Smooth muscle cell (in vitro differentiated cells): Measurements from ENCODE around the gene EVC2. TPM values are rescaled to one million over a fixed set of nuclear protein-coding genes. Genes with fewer than 3 reads are reported as not detected.

Source experiments
- DNase-seq: peaks from one replicate; lab custom pipeline; 2025; ENCODE audit not compliant: unreplicated experiment; lab: John Stamatoyannopoulos, UW
- H2AFZ ChIP-seq: fragments of 200-600 bp; sonication (generic); 2 replicates; pipeline ENCODE4 v1.6.0; 2016; ENCODE audit warnings: antibody characterized with exemption, low read depth, mild to moderate bottlenecking
- H3F3A ChIP-seq: fragments of 200-600 bp; sonication (generic); 2 replicates; pipeline ENCODE4 v1.6.0; 2017; ENCODE audit warnings: antibody characterized with exemption, low read depth
- H3K27ac ChIP-seq: fragments of 200-600 bp; sonication (generic); 2 replicates; pipeline ENCODE4 v1.5.1; 2016; ENCODE audit warnings: low read depth, mild to moderate bottlenecking
- H3K27me3 ChIP-seq: fragments of 200-600 bp; sonication (generic); 2 replicates; pipeline ENCODE4 v1.6.1; 2016; ENCODE audit warnings: low read depth, mild to moderate bottlenecking
- H3K36me3 ChIP-seq: fragments of 200-600 bp; sonication (generic); 2 replicates; pipeline ENCODE4 v1.5.1; 2016; ENCODE audit warnings: low read depth
- H3K4me1 ChIP-seq: fragments of 200-600 bp; sonication (generic); 2 replicates; pipeline ENCODE4 v1.5.1; 2016; ENCODE audit warnings: low read depth
- H3K4me2 ChIP-seq: fragments of 200-600 bp; sonication (generic); 2 replicates; pipeline ENCODE4 v1.6.0; 2016; ENCODE audit warnings: mild to moderate bottlenecking
- H3K4me3 ChIP-seq: fragments of 200-600 bp; sonication (generic); 2 replicates; pipeline ENCODE4 v1.5.1; 2016; ENCODE audit warnings: mild to moderate bottlenecking
- H3K79me2 ChIP-seq: fragments of 200-600 bp; sonication (generic); 2 replicates; pipeline ENCODE4 v1.6.0; 2016; ENCODE audit warnings: low read depth, mild to moderate bottlenecking
- H3K9ac ChIP-seq: fragments of 200-600 bp; sonication (generic); 2 replicates; pipeline ENCODE4 v1.6.0; 2016; ENCODE audit warnings: low read depth
- H3K9me3 ChIP-seq: fragments of 200-600 bp; sonication (generic); replicated peaks from 2 replicates; pipeline ENCODE4 v1.5.1; 2016; ENCODE audit warnings: low read depth
- H4K20me1 ChIP-seq: fragments of 200-600 bp; sonication (generic); 2 replicates; pipeline ENCODE4 v1.6.0; 2016; ENCODE audit warnings: low read depth
- WGBS: methylation state at CpG from one replicate; pipeline ENCODE4 v1.1.7; 2016; ENCODE audit warnings: low lambda C conversion rate; 5-methylcytosine and 5-hydroxymethylcytosine counted together
- polyA plus RNA-seq: library from polyadenylated mRNA; unstranded; fragments of >200 nt; fragmentation: Nextera tagmentation; extraction: Ambion mirVana; gene quantifications from 2 replicates; pipeline ENCODE4 v1.2.1, GENCODE V29; 2016
- total RNA-seq: library from RNA; depleted of rRNA; stranded (reverse); fragments of >200 nt; gene quantifications from 2 replicates; pipeline ENCODE4 v1.2.3, GENCODE V29; 2014
- TF ChIP-seq, protein P1 (sequence below): fragments of 200-600 bp; sonication (generic); IDR thresholded peaks from 2 replicates; pipeline ENCODE4 v1.5.1; 2017; ENCODE audit warnings: borderline replicate concordance, mild to moderate bottlenecking, antibody characterized with exemption; ENCODE audit not compliant: insufficient read depth, poor library complexity, severe bottlenecking

EVC2 gene
- total and polyA plus RNA-seq, 2 experiments from 2014 or later: 6.9 to 7.9 TPM

DNA sequence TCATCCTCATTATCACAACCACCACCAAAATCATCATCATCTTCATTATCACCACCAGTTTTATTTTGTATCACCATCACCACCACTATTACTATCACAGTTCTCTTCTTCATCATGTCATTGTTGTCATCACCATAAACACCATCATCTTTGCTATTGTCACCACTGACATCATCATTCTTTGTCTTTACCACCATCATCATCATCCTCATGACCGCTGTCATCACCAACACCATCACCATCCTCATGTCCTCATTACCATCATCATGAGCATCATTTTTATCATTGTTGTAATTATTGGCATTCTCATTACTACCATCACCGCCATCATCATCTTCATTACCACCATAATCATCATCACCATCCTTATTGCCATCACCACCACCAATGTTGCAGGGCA lies 34.0 kb upstream of the EVC2 start:
- 98% methylated on average over 2 of the region's 2 CpGs for WGBS
- Histone ChIP-seq H3K36me3 (peaks cover 31% of the 10 kb centered on the region), H2AFZ (no peak overlapping the region), H3K9me3 (no peaks in the 10 kb centered on the region), H3K79me2 (no peaks in the 10 kb centered on the region), H3K9ac (no peak overlapping the region), H3K27ac (no peak overlapping the region), H4K20me1 (no peaks in the 10 kb centered on the region), H3K4me2 (no peak overlapping the region), H3K27me3 (no peaks in the 10 kb centered on the region), H3K4me1 (peaks cover 3% of the 10 kb centered on the region), H3F3A (peaks cover 7% of the 10 kb centered on the region), H3K4me3 (no peak overlapping the region)
- no peak for DNase-seq
- TF ChIP-seq, protein P1, sequence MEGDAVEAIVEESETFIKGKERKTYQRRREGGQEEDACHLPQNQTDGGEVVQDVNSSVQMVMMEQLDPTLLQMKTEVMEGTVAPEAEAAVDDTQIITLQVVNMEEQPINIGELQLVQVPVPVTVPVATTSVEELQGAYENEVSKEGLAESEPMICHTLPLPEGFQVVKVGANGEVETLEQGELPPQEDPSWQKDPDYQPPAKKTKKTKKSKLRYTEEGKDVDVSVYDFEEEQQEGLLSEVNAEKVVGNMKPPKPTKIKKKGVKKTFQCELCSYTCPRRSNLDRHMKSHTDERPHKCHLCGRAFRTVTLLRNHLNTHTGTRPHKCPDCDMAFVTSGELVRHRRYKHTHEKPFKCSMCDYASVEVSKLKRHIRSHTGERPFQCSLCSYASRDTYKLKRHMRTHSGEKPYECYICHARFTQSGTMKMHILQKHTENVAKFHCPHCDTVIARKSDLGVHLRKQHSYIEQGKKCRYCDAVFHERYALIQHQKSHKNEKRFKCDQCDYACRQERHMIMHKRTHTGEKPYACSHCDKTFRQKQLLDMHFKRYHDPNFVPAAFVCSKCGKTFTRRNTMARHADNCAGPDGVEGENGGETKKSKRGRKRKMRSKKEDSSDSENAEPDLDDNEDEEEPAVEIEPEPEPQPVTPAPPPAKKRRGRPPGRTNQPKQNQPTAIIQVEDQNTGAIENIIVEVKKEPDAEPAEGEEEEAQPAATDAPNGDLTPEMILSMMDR: no peak

DNA sequence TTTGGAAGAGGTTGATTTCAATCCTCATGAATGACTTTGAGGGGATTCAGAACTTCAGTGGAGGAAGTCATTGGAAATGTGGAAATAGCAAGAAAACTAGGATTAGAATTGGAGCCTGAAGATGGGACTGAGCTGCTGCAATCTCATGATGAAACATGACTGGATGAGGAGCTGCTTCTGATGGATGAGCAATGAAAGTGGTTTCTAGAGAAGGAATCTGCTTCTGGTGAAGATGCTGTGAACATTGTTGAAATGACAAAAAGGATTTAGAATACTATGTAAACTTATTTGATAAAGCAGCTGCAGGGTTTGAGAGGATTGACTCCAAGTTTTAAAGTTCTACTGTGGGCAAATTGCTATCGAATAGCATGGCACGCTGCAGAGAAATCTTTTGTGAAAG lies 29.7 kb upstream of the EVC2 start:
- no peaks in the 10 kb centered on the region for H3K27me3 ChIP-seq
- H3K9me3 ChIP-seq: no peaks in the 10 kb centered on the region
- H3K79me2 ChIP-seq: no peaks in the 10 kb centered on the region
- DNase-seq: no peak
- no peak overlapping the region for H3K27ac ChIP-seq
- H4K20me1 ChIP-seq: no peaks in the 10 kb centered on the region
- no peak overlapping the region for H3K4me2 ChIP-seq
- no peaks in the 10 kb centered on the region for H3K4me1 ChIP-seq
- peaks cover 17% of the 10 kb centered on the region for H3K36me3 ChIP-seq
- no peak overlapping the region for H2AFZ ChIP-seq
- 100% methylated on average over 2 of the region's 2 CpGs for WGBS
- no peak overlapping the region for H3K9ac ChIP-seq
- TF ChIP-seq, protein P1: no peak
- H3K4me3 ChIP-seq: no peak overlapping the region
- H3F3A ChIP-seq: no peaks in the 10 kb centered on the region

DNA sequence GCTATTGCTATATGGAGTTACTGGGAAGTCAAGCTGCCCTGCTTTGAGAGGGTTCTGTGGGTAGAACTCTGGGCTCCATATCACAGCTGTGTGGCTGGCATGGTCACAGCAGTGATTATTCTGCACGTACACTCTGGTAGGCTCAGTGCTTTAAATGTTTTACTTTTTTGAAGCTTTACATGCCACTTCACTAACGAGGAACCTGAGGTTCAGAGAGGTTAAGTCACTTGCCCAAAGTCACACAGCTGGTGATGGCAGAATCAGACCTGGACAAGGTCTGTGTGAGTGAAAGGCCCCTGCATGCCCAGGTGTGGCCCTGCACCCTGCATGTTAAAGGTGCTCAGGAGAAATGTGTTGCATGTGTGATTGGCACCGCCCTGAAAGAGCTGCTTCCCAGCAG lies 27.1 kb upstream of the EVC2 start:
- TF ChIP-seq, protein P1: no peak
- no peaks in the 10 kb centered on the region for H3K4me1 ChIP-seq
- no peaks in the 10 kb centered on the region for H3F3A ChIP-seq
- H3K27ac ChIP-seq: no peak overlapping the region
- H2AFZ ChIP-seq: no peak overlapping the region
- H3K4me3 ChIP-seq: no peak overlapping the region
- no peak for DNase-seq
- H3K9ac ChIP-seq: no peak overlapping the region
- H3K4me2 ChIP-seq: no peak overlapping the region
- peaks cover 14% of the 10 kb centered on the region for H4K20me1 ChIP-seq
- no peaks in the 10 kb centered on the region for H3K27me3 ChIP-seq
- no peaks in the 10 kb centered on the region for H3K9me3 ChIP-seq
- no peaks in the 10 kb centered on the region for H3K79me2 ChIP-seq
- H3K36me3 ChIP-seq: peaks cover 8% of the 10 kb centered on the region
- 97% methylated on average over 3 of the region's 3 CpGs for WGBS

DNA sequence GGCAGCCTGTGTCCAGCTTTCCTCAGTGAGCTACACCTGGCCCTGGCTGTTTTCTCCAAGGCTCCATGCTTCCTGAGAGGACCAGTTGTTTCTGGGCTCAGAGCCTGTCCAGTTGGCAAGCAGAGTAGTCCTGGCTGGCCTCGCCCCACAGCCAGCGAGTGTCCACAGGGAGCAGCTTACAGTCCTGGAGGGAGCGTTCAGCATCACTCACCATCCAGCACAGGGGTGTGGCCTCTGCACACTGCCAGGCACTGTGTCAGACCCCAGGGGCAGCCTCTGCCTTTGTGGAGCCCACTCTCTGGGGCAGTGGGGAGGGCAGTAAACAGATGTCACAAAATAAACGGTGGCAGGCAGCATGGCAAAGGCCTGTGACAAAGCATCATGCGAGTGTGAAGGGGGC lies 26.5 kb upstream of the EVC2 start:
- WGBS: 99% methylated on average over 5 of the region's 5 CpGs
- Histone ChIP-seq H4K20me1 (peaks cover 18% of the 10 kb centered on the region), H3K9me3 (no peaks in the 10 kb centered on the region)

More for the DNA sequence above, 26.5 kb upstream of the EVC2 start:
- H3K36me3 ChIP-seq: peaks cover 10% of the 10 kb centered on the region
- no peak for DNase-seq
- no peaks in the 10 kb centered on the region for H3K27me3 ChIP-seq
- no peak overlapping the region for H3K4me2 ChIP-seq
- no peaks in the 10 kb centered on the region for H3F3A ChIP-seq
- H3K4me3 ChIP-seq: no peak overlapping the region
- TF ChIP-seq, protein P1: no peak
- H3K27ac ChIP-seq: no peak overlapping the region
- H3K4me1 ChIP-seq: no peaks in the 10 kb centered on the region
- no peak overlapping the region for H3K9ac ChIP-seq
- H3K79me2 ChIP-seq: no peaks in the 10 kb centered on the region
- H2AFZ ChIP-seq: no peak overlapping the region
